ENCODE data around the gene SH3GL2.

The SH3GL2 gene

GRCh38 chr9:17578911-17579793 lies at the start of gene SH3GL2:
SH3GL2 (plus strand) TSS chr9:17579066.
- DNase-seq (ENCODE audit: low spot score), result no peak

GRCh38 chr9:17531642-17532254 lies 47.1 kb upstream of the SH3GL2 start:
- no peak for DNase-seq (ENCODE audit: low spot score)

GRCh38 chr9:17532461-17532860 lies 46.4 kb upstream of the SH3GL2 start:
- no peak for DNase-seq (ENCODE audit: low spot score)

GRCh38 chr9:17535176-17535575 lies 43.7 kb upstream of the SH3GL2 start:
- DNase-seq (ENCODE audit: low spot score), result no peak

- DNase-seq (ENCODE audit: low spot score), result no peak
Measured at GRCh38 chr9:17536027-17536426, 42.8 kb upstream of the SH3GL2 start.

- DNase-seq (ENCODE audit: low spot score), result no peak
Measured at GRCh38 chr9:17551023-17551422, 27.8 kb upstream of the SH3GL2 start.

- DNase-seq (ENCODE audit: low spot score), result no peak
Measured at GRCh38 chr9:17555362-17556054, 23.4 kb upstream of the SH3GL2 start.

- no peak for DNase-seq (ENCODE audit: low spot score)
Measured at GRCh38 chr9:17556255-17556654, 22.6 kb upstream of the SH3GL2 start.

GRCh38 chr9:17556935-17557334 lies 21.9 kb upstream of the SH3GL2 start:
- DNase-seq (ENCODE audit: low spot score), result no peak

- DNase-seq (ENCODE audit: low spot score), result no peak
Measured at GRCh38 chr9:17571825-17572224, 7.0 kb upstream of the SH3GL2 start.

GRCh38 chr9:17574342-17574741 lies 4.5 kb upstream of the SH3GL2 start:
- DNase-seq (ENCODE audit: low spot score), result no peak

GRCh38 chr9:17578577-17578910 lies 322 bp upstream of the SH3GL2 start:
- DNase-seq (ENCODE audit: low spot score), result no peak

- no peak for DNase-seq (ENCODE audit: low spot score)
Measured at GRCh38 chr9:17580119-17580518, 1.3 kb downstream of the SH3GL2 start.

- DNase-seq (ENCODE audit: low spot score), result no peak
Measured at GRCh38 chr9:17587113-17587512, 8.2 kb downstream of the SH3GL2 start.

- DNase-seq (ENCODE audit: low spot score), result no peak
Measured at GRCh38 chr9:17588395-17588794, 9.5 kb downstream of the SH3GL2 start.

- no peak for DNase-seq (ENCODE audit: low spot score)
Measured at GRCh38 chr9:17588941-17589340, 10.1 kb downstream of the SH3GL2 start.

- DNase-seq (ENCODE audit: low spot score), result no peak
Measured at GRCh38 chr9:17589771-17590170, 10.9 kb downstream of the SH3GL2 start.

GRCh38 chr9:17594961-17595360 lies 16.1 kb downstream of the SH3GL2 start:
- no peak for DNase-seq (ENCODE audit: low spot score)

- no peak for DNase-seq (ENCODE audit: low spot score)
Measured at GRCh38 chr9:17597977-17598376, 19.1 kb downstream of the SH3GL2 start.

- DNase-seq (ENCODE audit: low spot score), result no peak
Measured at GRCh38 chr9:17600962-17601593, 22.2 kb downstream of the SH3GL2 start.

GRCh38 chr9:17604556-17604955 lies 25.7 kb downstream of the SH3GL2 start:
- DNase-seq (ENCODE audit: low spot score), result no peak

GRCh38 chr9:17609312-17610005 lies 30.6 kb downstream of the SH3GL2 start:
- DNase-seq (ENCODE audit: low spot score), result no peak
